Measurements from ENCODE around the gene ERVH48-1.

The ERVH48-1 gene

GRCh38 chr21:42868196-42868595, 57.2 kb downstream of the ERVH48-1 start:
- in situ Hi-C loops (cut with MboI; ENCODE audit: low sequenced_read_pairs, unreplicated experiment): no loop called here
- DNase-seq (ENCODE audit: low spot score): no peak
- no peak for TF ChIP-seq CTCF (IDR thresholded peaks at IDR 0.05; ENCODE audit: borderline replicate concordance, control extremely low read depth, extremely low read depth, insufficient read depth, missing control alignments)

Data from GM13976 (cell line).